ENCODE results near the gene ZNF444.

The ZNF444 gene

GRCh38 chr19:56133858-56134653 lies 7.0 kb upstream of the ZNF444 start:
- no peaks in the 10 kb centered on the region for H3K9me3 ChIP-seq (ENCODE audit: insufficient read depth, low read depth, low read length)
- no peak overlapping the region for H2AFZ ChIP-seq (ENCODE audit: low read length)
- H4K20me1 ChIP-seq (ENCODE audit: insufficient read depth, low read length, poor library complexity, severe bottlenecking): no peaks in the 10 kb centered on the region
- H3K79me2 ChIP-seq (ENCODE audit: insufficient read depth, low read length): no peaks in the 10 kb centered on the region
- no peak overlapping the region for H3K4me2 ChIP-seq (ENCODE audit: low read depth, low read length, poor library complexity, severe bottlenecking)
- no peaks in the 10 kb centered on the region for H3K9me2 ChIP-seq (replicated peaks; ENCODE audit: low read depth, low read length)
- H3K9ac ChIP-seq (ENCODE audit: low read depth, low read length, poor library complexity, severe bottlenecking): no peak overlapping the region
- no peaks in the 10 kb centered on the region for H3K4me1 ChIP-seq (ENCODE audit: insufficient read depth, low read length, poor library complexity, severe bottlenecking)
- no peaks in the 10 kb centered on the region for H3K27me3 ChIP-seq (ENCODE audit: insufficient read depth, low read length, poor library complexity, severe bottlenecking)
- no peaks in the 10 kb centered on the region for H3F3A ChIP-seq (ENCODE audit: low read depth)
- TF ChIP-seq EZH2phosphoT487 (IDR thresholded peaks at IDR 0.05; ENCODE audit: borderline replicate concordance) (no peak), CTCF (conservative IDR thresholded peaks at IDR 0.05; ENCODE audit: low read length) (no peak)
- no peak overlapping the region for H3K4me3 ChIP-seq (ENCODE audit: low read length, poor library complexity, severe bottlenecking)
- H3K36me3 ChIP-seq (ENCODE audit: insufficient read depth, low read length): no peaks in the 10 kb centered on the region

- Histone ChIP-seq H3K4me2 (ENCODE audit: low read depth, low read length, poor library complexity, severe bottlenecking) (no peak overlapping the region), H3K9me2 (replicated peaks; ENCODE audit: low read depth, low read length) (no peaks in the 10 kb centered on the region), H4K20me1 (ENCODE audit: insufficient read depth, low read length, poor library complexity, severe bottlenecking) (no peaks in the 10 kb centered on the region), H3K4me3 (ENCODE audit: low read length, poor library complexity, severe bottlenecking) (no peak overlapping the region), H3K36me3 (ENCODE audit: insufficient read depth, low read length) (no peaks in the 10 kb centered on the region), H3K79me2 (ENCODE audit: insufficient read depth, low read length) (no peaks in the 10 kb centered on the region), H3K9ac (ENCODE audit: low read depth, low read length, poor library complexity, severe bottlenecking) (no peak overlapping the region), H3K9me3 (ENCODE audit: insufficient read depth, low read depth, low read length) (no peaks in the 10 kb centered on the region), H2AFZ (ENCODE audit: low read length) (no peak overlapping the region), H3K4me1 (ENCODE audit: insufficient read depth, low read length, poor library complexity, severe bottlenecking) (no peaks in the 10 kb centered on the region), H3K27me3 (ENCODE audit: insufficient read depth, low read length, poor library complexity, severe bottlenecking) (no peaks in the 10 kb centered on the region), H3F3A (ENCODE audit: low read depth) (no peaks in the 10 kb centered on the region)
- TF ChIP-seq CTCF (conservative IDR thresholded peaks at IDR 0.05; ENCODE audit: low read length) (no peak), EZH2phosphoT487 (IDR thresholded peaks at IDR 0.05; ENCODE audit: borderline replicate concordance) (no peak)
Observed at GRCh38 chr19:56134654-56134921, 6.5 kb upstream of the ZNF444 start.

GRCh38 chr19:56136362-56136761 lies 4.7 kb upstream of the ZNF444 start:
- Histone ChIP-seq H3K9me2 (replicated peaks; ENCODE audit: low read depth, low read length) (no peaks in the 10 kb centered on the region), H3K4me3 (ENCODE audit: low read length, poor library complexity, severe bottlenecking) (no peak overlapping the region), H3K9me3 (ENCODE audit: insufficient read depth, low read depth, low read length) (no peaks in the 10 kb centered on the region), H3F3A (ENCODE audit: low read depth) (no peaks in the 10 kb centered on the region), H3K36me3 (ENCODE audit: insufficient read depth, low read length) (no peaks in the 10 kb centered on the region), H2AFZ (ENCODE audit: low read length) (no peak overlapping the region), H3K27me3 (ENCODE audit: insufficient read depth, low read length, poor library complexity, severe bottlenecking) (no peaks in the 10 kb centered on the region), H3K9ac (ENCODE audit: low read depth, low read length, poor library complexity, severe bottlenecking) (no peak overlapping the region), H3K79me2 (ENCODE audit: insufficient read depth, low read length) (no peaks in the 10 kb centered on the region), H3K4me2 (ENCODE audit: low read depth, low read length, poor library complexity, severe bottlenecking) (no peak overlapping the region), H3K4me1 (ENCODE audit: insufficient read depth, low read length, poor library complexity, severe bottlenecking) (peaks cover 5% of the 10 kb centered on the region), H4K20me1 (ENCODE audit: insufficient read depth, low read length, poor library complexity, severe bottlenecking) (no peaks in the 10 kb centered on the region)
- no peak for TF ChIP-seq EZH2phosphoT487 (IDR thresholded peaks at IDR 0.05; ENCODE audit: borderline replicate concordance)
- TF ChIP-seq CTCF (conservative IDR thresholded peaks at IDR 0.05; ENCODE audit: low read length): no peak
